Left kidney (tissue), 2 donors: ENCODE data around the gene BLTP3A. TPM values are rescaled to one million over a fixed set of nuclear protein-coding genes. Genes with fewer than 3 reads are reported as not detected.
"Not testable (repeated sequence)": the region's sequence is repeated elsewhere in the genome, so short reads cannot be mapped to it uniquely, and the experiment has no call there.

Experiments used
- DNase-seq: peaks from one replicate; pipeline ENCODE4 v3.0.0-alpha.2; 2013
- polyA plus RNA-seq: library from polyadenylated mRNA; unstranded; fragments of 120-200 nt; gene quantifications from one replicate; pipeline ENCODE4 v1.2.1, GENCODE V29; 2013; ENCODE audit not compliant: insufficient read length

The BLTP3A gene
- polyA plus RNA-seq, 1 donor = 17.3 TPM

DNA sequence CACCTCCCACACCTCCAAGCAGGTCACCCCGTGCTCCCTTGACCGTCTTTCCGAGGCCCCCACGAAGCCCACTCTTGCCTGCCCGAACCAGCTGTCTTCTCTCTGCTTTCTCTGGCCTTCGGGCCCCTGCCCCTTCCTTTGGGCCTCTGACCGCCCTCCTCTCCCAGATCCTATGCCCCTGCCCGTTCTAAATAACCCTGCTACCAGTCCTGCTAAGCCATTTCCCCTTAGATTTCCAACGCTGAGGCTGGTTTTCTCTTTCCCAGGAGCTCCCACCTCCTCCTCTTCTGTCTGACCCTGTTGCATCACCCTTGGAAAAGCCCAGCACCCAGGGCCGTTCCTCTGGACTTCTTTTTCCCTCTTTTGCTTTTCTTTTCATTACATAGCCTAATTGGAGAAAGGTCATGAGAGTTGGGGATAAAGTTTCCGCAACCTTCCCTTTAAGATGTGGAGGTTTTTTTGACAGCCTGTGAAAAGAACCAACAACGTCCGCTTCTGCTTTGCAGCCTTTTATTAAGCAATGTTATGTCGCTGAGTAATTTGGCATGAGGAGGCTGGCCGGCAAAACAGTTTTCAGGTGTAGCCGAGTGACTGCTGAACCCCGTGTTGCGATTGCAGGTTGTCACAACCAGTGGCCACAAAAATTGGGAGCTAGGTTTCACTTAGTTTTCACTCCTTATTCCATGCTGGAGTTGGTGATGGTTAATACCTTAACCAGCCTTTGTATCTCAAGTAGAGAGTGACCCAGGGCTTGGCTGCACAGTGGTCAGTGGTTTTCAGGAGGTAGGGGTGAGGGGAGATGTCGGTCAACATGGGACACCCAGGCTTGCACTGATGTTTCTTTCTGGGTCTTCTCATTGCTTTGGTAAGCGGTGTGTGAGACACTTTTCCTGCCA lies 970 bp downstream of the BLTP3A start:
- DNase-seq = no peak

DNA sequence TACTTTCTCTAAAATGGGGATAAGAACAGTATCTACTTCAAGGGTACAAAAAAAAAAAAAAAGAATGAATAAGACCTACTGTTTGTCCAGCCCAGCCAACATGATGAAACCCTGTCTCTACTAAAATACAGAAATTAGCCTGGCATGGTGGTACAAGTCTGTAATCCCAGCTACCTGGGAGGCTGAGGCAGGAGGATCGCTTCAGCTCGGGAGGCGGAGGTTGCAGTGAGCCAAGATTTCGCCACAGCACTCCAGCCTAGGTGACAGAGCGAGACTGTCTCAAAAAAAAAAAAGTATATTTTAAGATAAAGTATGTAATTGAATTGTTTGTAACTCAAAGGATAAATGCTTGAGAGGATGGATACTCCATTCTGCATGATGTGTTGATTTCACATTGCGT lies 2.0 kb downstream of the BLTP3A start:
- no peak for DNase-seq

DNA sequence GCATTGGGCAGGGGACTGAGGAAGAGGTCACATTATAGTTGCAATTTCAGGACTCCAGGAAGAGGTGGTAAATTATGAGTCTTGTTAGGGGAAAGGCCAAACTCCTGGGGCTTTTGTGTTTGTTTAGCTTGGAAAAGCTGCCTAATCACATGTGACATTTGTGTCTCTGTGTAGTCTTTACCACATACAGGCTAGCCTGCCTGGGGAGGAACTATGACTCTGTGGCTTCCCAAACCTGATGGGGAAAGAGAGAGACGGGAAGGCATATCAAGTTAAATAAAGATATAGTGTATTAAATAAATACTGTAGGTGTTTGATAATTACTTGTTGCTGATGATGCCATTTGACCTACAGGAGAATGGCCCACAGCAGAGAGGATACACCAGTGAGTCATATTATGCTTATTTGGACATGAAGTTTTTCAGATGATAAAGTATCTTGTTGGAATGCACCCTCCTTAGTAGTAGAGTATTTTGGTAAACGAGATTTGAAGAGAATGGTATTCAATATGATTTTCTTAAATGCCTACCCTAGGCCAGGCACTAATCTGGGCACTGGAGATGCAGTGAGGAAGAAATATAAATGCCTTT lies 4.0 kb downstream of the BLTP3A start:
- DNase-seq = no peak

DNA sequence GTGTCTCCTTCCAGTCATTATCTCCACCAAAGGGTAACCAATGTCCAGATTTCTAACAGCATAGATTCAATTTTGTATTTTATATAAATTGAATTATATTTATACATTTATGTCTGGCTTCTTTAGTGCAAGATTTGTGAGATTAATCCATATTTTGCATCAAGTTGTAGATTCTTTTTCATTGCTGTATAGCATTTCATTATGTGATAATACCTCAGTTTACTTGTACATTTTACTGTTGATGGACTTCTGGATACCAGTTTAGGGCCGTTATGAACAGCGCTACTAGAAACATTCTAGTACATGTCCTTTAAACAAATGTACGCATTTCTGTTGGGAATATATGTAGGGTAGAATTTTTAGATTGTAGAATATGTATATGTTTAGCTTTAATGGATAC lies 6.2 kb downstream of the BLTP3A start:
- no peak for DNase-seq

DNA sequence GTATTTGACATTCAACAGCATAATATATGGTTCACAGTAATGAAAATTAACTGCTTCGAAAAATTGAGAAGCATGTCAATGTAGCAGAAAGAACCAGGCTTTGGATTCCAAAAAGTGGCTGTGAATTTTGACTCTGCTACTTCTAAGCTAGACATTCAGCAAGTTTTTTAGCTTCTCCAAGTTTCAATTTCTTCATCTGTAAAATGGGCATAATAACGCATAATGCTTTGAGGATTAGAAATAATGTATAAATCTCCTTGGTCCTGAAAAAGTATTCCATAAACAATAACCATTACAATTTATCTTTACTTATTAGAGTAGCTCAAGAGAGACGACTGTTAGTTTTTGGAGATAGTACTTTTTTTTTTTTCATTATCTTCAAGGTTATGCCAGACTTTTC lies 7.7 kb downstream of the BLTP3A start:
- DNase-seq = no peak

DNA sequence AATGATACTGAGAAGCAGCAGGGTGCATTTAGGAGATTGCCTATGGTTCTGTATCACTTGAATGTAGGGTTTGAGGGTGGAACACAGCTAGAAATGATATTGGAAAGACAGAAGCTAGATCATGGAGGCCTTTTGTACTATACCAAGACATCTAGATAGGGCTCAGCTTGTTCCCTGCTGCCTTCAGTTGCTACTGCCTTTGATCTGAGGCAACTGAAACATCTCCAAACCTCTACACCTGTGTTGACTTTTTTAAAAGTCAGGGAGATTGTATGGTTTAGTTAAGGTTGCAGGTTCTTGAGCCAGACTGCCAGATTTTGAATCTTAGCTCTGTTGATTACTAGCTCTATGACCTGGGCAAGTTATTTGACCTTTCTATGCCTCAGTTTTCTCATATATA lies 12.7 kb downstream of the BLTP3A start:
- DNase-seq = no peak

DNA sequence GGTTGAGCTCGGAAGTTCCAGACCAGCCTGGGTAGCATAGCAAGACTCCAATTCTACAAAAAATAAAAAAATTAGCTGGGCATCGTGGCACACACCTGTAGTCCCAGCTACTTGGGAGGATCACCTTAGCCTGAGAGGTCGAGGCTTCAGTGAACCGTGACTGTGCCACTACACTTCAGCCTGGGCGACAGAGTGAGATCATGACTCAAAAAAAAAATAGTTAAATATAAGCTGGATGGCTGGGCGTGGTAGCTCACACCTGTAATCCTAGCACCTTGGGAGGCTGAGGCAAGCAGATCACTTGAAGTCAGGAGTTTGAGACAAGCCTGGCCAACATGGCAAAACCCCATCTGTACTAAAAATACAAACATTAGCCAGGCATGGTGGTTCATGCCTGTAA lies 13.2 kb downstream of the BLTP3A start:
- not testable (repeated sequence) for DNase-seq

DNA sequence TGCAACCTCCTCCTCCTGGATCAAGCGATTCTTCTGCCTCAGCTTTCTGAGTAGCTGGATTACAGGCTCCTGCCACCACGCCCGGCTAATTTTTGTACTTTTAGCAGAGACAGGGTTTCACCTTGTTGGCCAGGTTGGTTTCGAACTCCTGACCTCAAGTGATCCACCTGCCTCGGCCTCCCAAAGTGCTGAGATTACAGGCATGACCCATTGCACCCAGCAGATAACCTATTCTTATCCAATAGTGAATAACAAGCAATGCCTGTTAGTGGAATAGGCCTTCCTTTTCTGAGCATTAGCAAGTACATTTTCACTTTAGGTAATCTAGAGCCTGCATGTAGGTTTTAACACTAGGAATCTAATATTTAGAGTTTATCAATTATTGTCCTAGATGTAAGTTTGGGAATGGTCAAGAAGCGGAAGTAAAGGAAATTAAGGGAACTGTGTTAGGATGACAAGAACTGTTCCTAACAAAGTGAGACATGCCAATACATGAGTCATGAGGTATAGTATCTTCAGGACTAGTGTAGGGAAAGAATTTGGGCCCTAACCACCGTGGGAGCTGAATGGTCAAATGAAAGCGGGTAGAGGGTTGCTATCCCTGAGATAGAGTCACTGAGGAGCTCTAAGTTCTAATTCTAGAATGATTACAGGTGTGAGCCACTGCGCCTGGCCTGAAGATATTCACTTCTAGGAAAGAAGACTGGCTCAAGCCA lies 15.0 kb downstream of the BLTP3A start:
- DNase-seq = no peak

DNA sequence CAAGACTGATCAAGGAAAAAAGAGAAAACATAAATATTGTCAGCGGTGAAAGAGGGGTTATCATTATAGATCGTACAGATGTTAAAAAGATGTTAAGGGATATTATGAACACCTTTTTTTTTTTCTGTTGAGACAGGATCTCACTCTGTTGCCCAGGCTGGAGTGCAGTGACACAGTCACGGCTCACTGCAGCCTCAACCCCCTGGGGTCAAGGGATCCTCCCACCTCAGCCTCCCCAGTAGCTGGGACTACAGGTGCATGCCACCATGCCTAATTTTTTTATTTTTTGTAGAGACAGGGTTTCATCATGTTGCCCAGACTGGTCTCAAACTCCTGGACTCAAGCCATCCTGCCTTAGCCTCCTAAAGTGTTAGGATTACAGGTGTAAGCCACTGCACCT lies 16.6 kb downstream of the BLTP3A start:
- not testable (repeated sequence) for DNase-seq

DNA sequence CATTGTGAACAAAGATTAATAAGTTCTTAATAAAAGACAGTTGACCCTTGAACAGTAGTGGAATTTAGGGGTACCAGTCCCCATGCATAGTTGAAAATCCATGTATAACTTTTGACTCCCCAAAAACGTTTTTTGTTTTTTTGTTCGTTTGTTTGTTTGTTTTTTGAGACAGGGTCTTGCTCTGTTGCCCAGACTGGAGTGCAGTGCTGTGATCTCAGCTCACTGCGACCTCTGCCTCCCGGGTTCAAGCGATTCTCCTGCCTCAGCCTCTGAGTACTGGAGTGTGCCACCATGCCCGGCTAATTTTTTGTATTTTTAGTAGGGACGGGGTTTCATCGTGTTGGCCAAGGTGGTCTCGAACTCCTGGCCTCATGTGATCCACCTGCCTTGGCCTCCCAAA lies 17.5 kb downstream of the BLTP3A start:
- DNase-seq = not testable (repeated sequence)

DNA sequence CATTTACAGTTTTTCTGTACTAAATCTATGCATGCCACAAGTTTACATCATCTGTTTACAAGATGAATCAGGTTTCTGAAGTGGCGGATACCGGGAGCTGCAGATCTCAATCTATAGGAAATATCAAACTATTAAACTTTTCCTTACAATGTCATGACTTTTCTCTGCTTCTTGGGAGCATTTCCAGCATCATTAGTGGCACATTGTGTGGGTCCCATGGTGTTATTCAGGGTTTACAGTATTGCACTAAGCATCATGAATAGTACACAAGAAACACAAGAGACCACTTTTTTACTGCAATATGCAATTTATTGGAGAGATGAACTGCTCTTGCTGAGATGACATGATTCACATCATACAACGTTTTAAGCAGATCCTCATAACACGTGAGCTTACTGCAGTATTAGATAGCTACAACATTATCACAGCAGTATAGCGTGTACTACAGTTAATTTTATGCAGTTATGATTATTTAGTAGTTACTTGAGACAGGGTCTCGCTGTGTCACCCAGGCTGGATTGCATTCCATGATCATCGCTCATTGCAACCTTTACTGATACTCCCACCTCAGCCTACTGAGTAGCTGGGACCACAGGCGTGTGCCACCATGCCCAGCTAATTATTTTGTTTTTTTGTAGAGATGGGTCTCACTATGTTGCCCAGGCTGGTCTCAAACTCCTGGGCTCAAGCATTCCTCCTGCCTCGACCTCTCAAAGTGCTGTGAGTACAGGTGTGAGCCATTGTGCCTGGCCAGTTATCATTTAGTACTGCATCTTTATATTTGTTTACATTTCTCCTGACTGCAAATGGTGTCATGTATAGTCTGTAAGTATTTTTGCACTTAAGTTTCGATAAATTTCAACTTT lies 18.4 kb downstream of the BLTP3A start:
- DNase-seq = no peak

DNA sequence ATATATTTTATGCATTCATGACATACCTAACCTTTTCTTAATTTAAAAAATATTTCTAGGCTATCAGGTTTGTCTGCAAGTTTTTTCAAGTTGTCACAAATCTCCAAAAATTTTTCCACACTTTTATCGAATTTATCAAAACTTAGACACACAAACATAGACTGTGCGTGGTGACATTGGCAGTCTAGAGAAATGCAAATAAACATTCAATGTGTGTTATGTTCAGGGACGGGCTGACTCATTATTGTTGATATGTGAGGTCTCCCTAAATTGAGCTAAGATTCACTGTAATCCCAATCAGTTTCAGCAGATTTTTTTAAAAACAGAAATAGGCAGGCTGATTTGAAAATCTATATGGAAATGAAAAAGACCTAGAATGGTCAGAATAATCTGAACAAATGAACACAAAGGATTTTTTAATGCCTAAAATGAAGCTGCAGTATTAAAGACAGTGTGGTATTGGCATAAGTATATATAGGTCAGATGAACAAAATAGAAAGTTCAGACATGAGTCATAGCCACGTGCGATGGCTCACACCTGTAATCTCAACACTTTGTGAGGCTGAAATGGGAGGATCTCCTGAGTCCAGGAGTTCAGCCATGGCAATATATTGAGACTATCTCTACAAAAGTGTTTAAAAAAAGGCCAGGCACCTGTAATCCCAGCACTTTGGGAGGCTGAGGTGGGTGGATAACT lies 19.2 kb downstream of the BLTP3A start:
- no peak for DNase-seq

DNA sequence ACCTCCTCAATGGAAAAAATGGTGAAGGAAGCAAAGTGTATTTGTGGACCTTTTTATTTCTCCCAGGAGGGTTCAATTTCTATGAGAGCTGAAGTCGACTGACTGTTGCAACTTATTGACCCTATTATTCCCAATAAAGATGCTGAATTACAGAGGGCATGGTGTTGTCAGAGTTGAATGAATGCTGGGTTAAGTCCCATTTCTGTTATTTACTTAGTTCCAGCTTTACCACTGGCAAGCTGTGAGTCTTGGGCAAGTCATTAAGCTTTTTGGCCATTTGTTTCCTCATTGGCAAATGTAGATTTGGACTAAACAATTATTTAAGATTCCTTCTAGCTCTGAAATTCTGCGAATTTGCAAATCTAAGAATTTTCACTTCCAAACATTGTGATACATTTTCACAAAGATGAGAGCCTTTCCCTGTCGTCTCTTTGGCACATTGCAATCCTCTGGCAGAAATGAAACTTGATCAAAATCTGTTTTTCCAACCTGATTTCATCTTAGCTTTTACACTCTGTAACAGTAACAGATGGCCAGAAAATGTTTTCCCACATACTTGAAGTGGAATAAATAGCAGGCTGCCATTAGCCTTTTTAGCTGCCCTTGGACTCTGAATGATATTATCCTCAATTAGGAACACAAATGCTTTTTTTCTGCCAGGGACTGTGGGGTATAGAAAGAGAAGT lies 21.3 kb downstream of the BLTP3A start:
- no peak for DNase-seq

DNA sequence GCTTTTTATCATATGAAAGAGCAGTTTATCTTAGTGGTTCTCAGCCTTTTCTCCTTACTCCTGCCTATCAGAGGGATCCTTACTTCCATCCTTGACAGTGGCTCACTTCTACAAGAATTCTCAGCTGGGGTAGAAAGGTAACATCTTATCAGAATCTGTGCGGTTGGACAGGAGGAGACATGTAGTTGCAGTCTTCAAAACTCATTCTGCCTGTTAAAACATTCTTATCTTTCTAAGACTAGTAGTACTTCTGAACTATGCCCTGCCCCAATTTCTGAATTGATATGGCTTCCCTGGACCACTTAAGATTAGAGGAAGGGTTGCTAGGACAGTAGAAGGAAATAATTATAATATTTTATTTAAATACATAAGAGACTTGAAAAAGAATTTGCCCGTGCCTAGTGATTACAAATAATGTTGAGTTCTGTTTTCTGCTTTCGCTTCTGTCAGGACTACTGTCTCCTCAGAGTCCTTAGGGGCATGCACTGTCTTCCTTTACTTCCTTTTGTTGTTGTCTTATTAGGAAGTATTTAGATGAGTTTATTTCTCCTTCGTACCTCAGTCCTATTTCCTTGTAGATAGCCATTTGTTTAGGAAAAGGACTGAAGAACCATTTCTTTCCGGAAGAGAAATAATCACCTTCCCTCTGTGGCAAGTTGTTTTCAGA lies 24.9 kb downstream of the BLTP3A start:
- no peak for DNase-seq

DNA sequence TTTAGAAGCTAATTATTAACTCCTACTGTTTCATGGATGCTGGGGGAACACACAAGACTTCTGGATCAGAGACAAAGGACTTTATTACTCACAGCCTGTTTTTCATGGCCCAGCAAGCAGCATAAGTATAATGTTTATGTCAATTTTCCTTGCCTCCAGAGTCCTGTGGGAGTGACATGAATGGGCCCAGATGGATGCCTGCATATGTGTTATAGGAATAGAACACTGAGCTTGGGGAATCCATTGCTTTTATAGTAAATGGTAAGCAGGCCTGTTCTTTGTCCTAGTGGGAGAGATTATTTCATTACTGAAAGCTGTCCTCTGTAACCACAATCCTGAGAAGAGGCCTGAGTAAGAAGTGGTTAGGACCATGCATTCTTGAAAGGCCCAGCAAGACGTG lies 25.6 kb downstream of the BLTP3A start:
- no peak for DNase-seq

DNA sequence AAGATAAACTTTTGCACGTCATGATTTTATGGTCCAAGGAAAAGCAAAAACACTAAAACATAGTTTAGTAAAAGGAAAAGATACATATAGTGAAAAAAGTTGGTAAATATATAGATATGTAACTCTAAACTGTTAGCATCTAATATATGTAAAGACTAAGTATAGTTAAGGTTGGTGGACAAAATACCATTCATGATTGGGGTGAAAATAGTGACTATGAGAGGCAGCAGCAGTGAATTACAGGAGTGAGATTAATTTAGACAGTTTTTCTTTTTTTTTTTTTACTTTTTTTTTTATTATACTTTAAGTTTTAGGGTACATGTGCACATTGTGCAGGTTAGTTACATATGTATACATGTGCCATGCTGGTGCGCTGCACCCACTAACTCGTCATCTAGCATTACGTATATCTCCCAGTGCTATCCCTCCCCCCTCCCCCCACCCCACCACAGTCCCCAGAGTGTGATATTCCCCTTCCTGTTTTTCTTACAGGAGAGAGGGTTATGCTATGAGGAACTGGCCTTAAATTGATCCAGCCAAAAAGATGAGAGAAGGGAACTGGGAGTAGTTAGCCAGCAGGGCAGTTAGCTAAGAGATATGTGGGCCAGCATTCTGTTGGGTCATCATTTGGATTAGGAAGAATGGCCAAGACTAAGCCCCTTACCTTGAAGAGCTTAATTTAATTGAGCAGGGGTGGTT lies 27.1 kb downstream of the BLTP3A start:
- not testable (repeated sequence) for DNase-seq

DNA sequence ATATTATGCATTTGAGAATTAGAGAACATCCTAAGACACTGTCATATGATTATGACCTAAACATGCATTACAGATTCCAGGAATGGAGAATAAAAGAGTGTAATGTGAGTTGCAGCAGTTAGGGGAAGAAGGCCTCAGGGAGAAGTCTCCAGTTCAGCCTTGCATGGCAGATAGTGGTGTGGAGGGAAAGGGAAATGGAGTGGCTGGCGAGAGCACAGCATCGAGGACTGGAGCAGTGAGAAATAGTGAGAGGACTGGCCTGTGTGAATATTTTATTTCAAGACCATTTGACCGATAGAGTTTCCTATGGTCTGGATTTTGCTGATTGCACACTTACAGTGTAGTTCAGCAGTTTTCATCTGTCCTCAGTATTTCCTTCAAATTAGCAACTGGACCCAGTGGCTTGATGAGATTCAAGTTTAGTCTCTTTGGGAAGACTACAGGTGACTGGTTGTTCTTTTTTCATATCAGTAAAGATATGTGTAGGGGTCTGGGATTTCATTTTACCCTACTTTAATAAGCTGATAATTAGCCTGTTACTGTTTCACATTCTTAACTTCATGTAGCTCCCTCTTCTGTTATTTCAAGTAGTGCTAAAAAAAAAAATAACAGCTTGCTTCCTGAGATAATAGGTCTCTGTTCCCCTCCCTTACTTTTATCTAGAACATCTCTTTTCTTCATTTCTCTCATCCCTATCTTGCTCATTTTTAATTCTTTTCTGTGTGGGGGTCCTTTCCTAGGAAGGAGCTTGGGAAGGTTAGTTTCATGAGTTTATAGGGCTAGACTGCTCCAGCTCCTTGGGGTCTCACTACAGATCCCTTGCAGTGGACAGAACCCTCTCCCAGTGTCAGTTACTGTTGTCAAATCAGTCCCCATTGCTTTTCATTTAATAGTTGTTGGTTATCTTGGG lies 27.9 kb downstream of the BLTP3A start:
- DNase-seq = no peak

DNA sequence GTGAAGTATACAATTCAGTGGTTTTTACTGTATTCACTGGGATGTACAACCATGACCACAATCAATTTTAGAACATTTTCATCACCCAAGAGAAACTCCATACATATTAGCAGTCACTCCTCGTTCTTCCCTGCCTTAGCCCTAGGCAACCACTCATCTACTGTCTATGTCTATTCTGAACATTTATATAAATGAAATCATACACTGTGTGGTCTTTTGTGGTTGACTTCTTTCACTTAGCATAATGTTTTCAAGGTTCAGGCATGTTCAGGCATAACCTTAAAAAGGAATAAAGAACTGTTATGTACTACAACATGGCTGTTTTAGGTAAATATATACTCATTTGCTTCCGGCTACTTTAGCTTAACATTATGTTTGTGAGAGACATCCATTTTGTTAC lies 37.3 kb downstream of the BLTP3A start:
- DNase-seq = no peak

DNA sequence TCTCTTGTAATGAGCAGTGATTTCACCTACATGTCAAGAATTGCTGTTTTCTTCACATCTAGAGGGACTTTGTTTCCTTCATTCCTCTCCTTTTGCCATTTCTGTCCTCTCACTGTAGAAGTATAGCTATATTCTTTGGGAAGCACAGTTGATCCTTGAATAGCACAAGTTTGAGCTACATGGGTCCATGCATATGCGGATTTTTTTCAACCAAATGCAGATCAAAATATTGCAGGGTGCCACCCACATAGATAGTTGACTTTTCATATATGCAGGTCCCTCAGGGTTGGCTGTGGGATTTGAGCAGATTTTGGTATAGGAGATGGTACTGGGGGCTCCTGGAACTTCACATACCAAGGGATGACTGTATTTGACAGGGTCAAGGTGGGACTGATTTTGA lies 41.1 kb downstream of the BLTP3A start:
- DNase-seq = no peak
